ENCODE measurements around the gene TOP1. TPM values are rescaled to one million over a fixed set of nuclear protein-coding genes. Genes with fewer than 3 reads are reported as not detected.
"Not testable (repeated sequence)": the region's sequence is repeated elsewhere in the genome, so short reads cannot be mapped to it uniquely, and the experiment has no call there.

The TOP1 gene
- total RNA-seq, 4 donors from 2014 or later, result 9.4 to 13.6 (median 12.2) TPM

GRCh38 chr20:41001497-41001896 lies 27.1 kb upstream of the TOP1 start:
- no peaks in the 10 kb centered on the region for H3K27me3 ChIP-seq
- peaks cover 28 to 35% of the 10 kb centered on the region in 2 donors for H3K4me1 ChIP-seq
- no peak overlapping the region for H3K27ac ChIP-seq
- intact Hi-C loops (cut with DNase I; ENCODE audit: low total_unique reads) (no loop called here), in situ Hi-C loops (cut with MboI; ENCODE audit: low sequenced_read_pairs in 4 of 4) (no loop called here)
- no peak overlapping the region for H3K4me3 ChIP-seq
- no peaks in the 10 kb centered on the region for H3K36me3 ChIP-seq
- DNase-seq (no peak), ATAC-seq (no peak)
- H3K9me3 ChIP-seq, result peaks cover 0 to 6% (median 4%) of the 10 kb centered on the region in 3 donors
- no peak for TF ChIP-seq POLR2A (IDR thresholded peaks at IDR 0.05)
- TF ChIP-seq CTCF (IDR thresholded peaks at IDR 0.05 in 4 of 5, conservative IDR thresholded peaks at IDR 0.05 in 1 of 5), result no peak

- Histone ChIP-seq H3K36me3 (no peaks in the 10 kb centered on the region), H3K27ac (peak overlapping the region; percentile 3 to 78 (median 72)), H3K9me3 (peaks cover 0 to 11% (median 5%) of the 10 kb centered on the region in 3 donors), H3K4me3 (no peak overlapping the region), H3K27me3 (no peaks in the 10 kb centered on the region), H3K4me1 (peaks cover 28 to 35% of the 10 kb centered on the region in 2 donors)
- no peak for ATAC-seq
- in situ Hi-C loops (cut with MboI; ENCODE audit: low sequenced_read_pairs in 4 of 4), result no loop called here
- intact Hi-C loops (cut with DNase I; ENCODE audit: low total_unique reads), result no loop called here
- no peak for TF ChIP-seq CTCF (IDR thresholded peaks at IDR 0.05 in 4 of 5, conservative IDR thresholded peaks at IDR 0.05 in 1 of 5)
- TF ChIP-seq POLR2A (IDR thresholded peaks at IDR 0.05), result no peak
- no peak for DNase-seq
Observed at GRCh38 chr20:41002842-41003142, 25.8 kb upstream of the TOP1 start.

- ATAC-seq, result peak; percentile 62 to 69
- in situ Hi-C loops (cut with MboI; ENCODE audit: low sequenced_read_pairs in 4 of 4), result no loop called here
- Histone ChIP-seq H3K27me3 (no peaks in the 10 kb centered on the region), H3K4me1 (peaks cover 28 to 35% of the 10 kb centered on the region in 2 donors), H3K36me3 (no peaks in the 10 kb centered on the region), H3K27ac (peak overlapping the region; percentile 69 to 78 (median 74)), H3K4me3 (no peak overlapping the region), H3K9me3 (peaks cover 0 to 11% (median 5%) of the 10 kb centered on the region in 3 donors)
- intact Hi-C loops (cut with DNase I; ENCODE audit: low total_unique reads), result no loop called here
- no peak for TF ChIP-seq POLR2A (IDR thresholded peaks at IDR 0.05)
- TF ChIP-seq CTCF (IDR thresholded peaks at IDR 0.05 in 4 of 5, conservative IDR thresholded peaks at IDR 0.05 in 1 of 5), result no peak
- DNase-seq, result peak; percentile 81 to 83
Observed at GRCh38 chr20:41003143-41003935, 25.3 kb upstream of the TOP1 start.

GRCh38 chr20:41003936-41004294 lies 24.7 kb upstream of the TOP1 start:
- peak overlapping the region; percentile 69 to 78 (median 74) for H3K27ac ChIP-seq

GRCh38 chr20:41004531-41005360 lies 23.9 kb upstream of the TOP1 start:
- no peaks in the 10 kb centered on the region for H3K36me3 ChIP-seq
- peak; percentile 79 to 84 for ATAC-seq
- in situ Hi-C loops (cut with MboI; ENCODE audit: low sequenced_read_pairs in 4 of 4) (no loop called here), intact Hi-C loops (cut with DNase I; ENCODE audit: low total_unique reads) (loop anchor here (2.0 kb wide), 1 partner anchor 24 kb away; the partner anchor contains the start of gene TOP1)
- peak; percentile 70 to 74 for DNase-seq
- H3K9me3 ChIP-seq, result peaks cover 0 to 11% (median 5%) of the 10 kb centered on the region in 3 donors
- no peaks in the 10 kb centered on the region for H3K27me3 ChIP-seq
- peak overlapping the region; percentile 69 to 78 (median 74) for H3K27ac ChIP-seq
- H3K4me1 ChIP-seq, result peaks cover 28 to 35% of the 10 kb centered on the region in 2 donors
- no peak for TF ChIP-seq POLR2A (IDR thresholded peaks at IDR 0.05)
- no peak for TF ChIP-seq CTCF (IDR thresholded peaks at IDR 0.05 in 4 of 5, conservative IDR thresholded peaks at IDR 0.05 in 1 of 5)
- peak overlapping the region in 1 of 4 donors; percentile 7 for H3K4me3 ChIP-seq

More at GRCh38 chr20:41003936-41004294, 24.7 kb upstream of the TOP1 start:
- intact Hi-C loops (cut with DNase I; ENCODE audit: low total_unique reads), result loop anchor here (2.0 kb wide), 1 partner anchor 25 kb away; the partner anchor contains the start of gene TOP1
- H3K4me3 ChIP-seq; ATAC-seq; in situ Hi-C loops (cut with MboI; ENCODE audit: low sequenced_read_pairs in 4 of 4); H3K36me3 ChIP-seq; H3K27me3 ChIP-seq; DNase-seq: not testable (repeated sequence)
- Histone ChIP-seq H3K4me1 (peaks cover 28 to 35% of the 10 kb centered on the region in 2 donors), H3K9me3 (peaks cover 0 to 11% (median 5%) of the 10 kb centered on the region in 3 donors)
